Measurements from ENCODE around the gene PCDH20.

GRCh38 chr13:61408571-61408970, 7.1 kb downstream of the PCDH20 start:
- TF ChIP-seq CTCF (IDR thresholded peaks at IDR 0.05 in 4 of 5, conservative IDR thresholded peaks at IDR 0.05 in 1 of 5) (no peak), POLR2A (IDR thresholded peaks at IDR 0.05) (no peak)

All from gastrocnemius medialis (tissue), 4 donors.